ENCODE measurements around the gene SUSD5. TPM values are rescaled to one million over a fixed set of nuclear protein-coding genes. Genes with fewer than 3 reads are reported as not detected.
"Not testable (repeated sequence)": the region's sequence is repeated elsewhere in the genome, so short reads cannot be mapped to it uniquely, and the experiment has no call there.

SUSD5 gene
- total and polyA plus RNA-seq, 2 donors from 2014 or later = 1.2 to 13.8 TPM

DNA sequence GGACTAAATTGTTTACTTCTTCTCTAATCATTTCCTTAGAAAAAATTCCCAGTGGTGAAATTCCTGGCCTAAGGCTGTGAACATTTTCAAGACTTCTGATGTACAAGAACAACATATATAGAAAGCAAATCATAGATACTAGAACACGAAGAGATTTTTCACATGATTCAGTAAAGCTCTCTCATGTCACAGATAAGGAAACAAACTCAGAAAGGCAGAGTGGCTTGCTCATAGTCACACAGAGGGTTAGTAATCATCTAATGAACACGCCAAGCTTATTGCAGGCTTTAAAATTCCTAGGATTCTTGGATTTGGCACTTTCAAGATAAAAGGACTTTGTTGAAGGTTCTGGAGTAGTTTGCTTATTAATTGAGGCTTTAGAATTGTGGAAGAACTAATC, 78.6 kb downstream of the SUSD5 start:
- intact Hi-C loops (cut with DNase I) = no loop called here
- TF ChIP-seq, protein P1, sequence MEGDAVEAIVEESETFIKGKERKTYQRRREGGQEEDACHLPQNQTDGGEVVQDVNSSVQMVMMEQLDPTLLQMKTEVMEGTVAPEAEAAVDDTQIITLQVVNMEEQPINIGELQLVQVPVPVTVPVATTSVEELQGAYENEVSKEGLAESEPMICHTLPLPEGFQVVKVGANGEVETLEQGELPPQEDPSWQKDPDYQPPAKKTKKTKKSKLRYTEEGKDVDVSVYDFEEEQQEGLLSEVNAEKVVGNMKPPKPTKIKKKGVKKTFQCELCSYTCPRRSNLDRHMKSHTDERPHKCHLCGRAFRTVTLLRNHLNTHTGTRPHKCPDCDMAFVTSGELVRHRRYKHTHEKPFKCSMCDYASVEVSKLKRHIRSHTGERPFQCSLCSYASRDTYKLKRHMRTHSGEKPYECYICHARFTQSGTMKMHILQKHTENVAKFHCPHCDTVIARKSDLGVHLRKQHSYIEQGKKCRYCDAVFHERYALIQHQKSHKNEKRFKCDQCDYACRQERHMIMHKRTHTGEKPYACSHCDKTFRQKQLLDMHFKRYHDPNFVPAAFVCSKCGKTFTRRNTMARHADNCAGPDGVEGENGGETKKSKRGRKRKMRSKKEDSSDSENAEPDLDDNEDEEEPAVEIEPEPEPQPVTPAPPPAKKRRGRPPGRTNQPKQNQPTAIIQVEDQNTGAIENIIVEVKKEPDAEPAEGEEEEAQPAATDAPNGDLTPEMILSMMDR (IDR thresholded peaks at IDR 0.05; ENCODE audit: borderline replicate concordance, extremely low read depth, insufficient read depth) = no peak

DNA sequence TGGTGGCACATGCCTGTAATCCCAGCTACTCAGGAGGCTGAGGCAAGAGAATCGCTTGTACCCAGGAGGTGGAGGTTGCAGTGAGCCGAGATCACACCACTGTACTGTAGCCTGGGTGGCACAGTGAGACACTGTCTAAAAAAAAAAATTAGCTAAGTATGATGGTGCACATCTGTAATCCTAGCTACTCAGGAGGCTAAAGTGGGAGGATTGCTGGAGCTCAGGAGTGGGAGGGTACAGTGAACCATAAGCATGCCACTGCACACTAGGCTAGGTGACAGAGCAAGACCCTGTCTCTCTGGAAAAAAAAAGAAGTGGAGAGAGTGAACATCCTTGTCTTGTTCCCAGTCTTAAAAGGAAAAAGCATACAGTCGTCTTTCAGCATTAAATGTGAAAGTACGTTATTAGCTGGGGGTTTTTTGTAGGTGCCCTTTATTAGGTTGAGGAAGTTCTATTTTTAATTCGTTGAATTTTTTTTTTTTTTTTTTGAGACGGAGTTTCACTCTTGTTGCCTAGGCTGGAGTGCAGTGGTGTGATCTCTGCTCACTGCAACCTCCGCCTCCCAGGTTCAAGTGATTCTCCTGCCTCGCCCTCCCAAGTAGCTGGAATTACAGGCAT, 79.5 kb downstream of the SUSD5 start:
- H3K4me3 ChIP-seq (ENCODE audit: low read length in 3 of 3); DNase-seq; intact Hi-C loops (cut with DNase I); H3K27ac ChIP-seq (ENCODE audit: low read depth in 2 of 2, low read length in 2 of 2); H3K27me3 ChIP-seq (ENCODE audit: control insufficient read depth, insufficient read depth, low read length); H3K9ac ChIP-seq (ENCODE audit: low read length in 3 of 3); FAIRE-seq; H3K9me3 ChIP-seq (ENCODE audit: control insufficient read depth in 2 of 3, insufficient read depth in 1 of 3, low read length in 3 of 3); H3K4me1 ChIP-seq (ENCODE audit: control insufficient read depth in 2 of 3, insufficient read depth in 2 of 3, low read depth in 1 of 3, low read length in 3 of 3): not testable (repeated sequence)
- peaks cover 0 to 28% (median 23%) of the 10 kb centered on the region in 3 donors for H3K36me3 ChIP-seq (ENCODE audit: control insufficient read depth in 2 of 3, insufficient read depth in 3 of 3, low read length in 3 of 3)

More for the DNA sequence above, 78.6 kb downstream of the SUSD5 start:
- DNase-seq = no peak
- Histone ChIP-seq H3K9me3 (ENCODE audit: control insufficient read depth in 2 of 3, insufficient read depth in 1 of 3, low read length in 3 of 3) (no peaks in the 10 kb centered on the region), H3K4me1 (ENCODE audit: control insufficient read depth in 2 of 3, insufficient read depth in 2 of 3, low read depth in 1 of 3, low read length in 3 of 3) (no peaks in the 10 kb centered on the region), H3K27ac (ENCODE audit: low read depth in 2 of 2, low read length in 2 of 2) (no peak overlapping the region), H3K4me3 (ENCODE audit: low read length in 3 of 3) (no peak overlapping the region), H3K36me3 (ENCODE audit: control insufficient read depth in 2 of 3, insufficient read depth in 3 of 3, low read length in 3 of 3) (peaks cover 0 to 20% (median 16%) of the 10 kb centered on the region in 3 donors), H3K9ac (ENCODE audit: low read length in 3 of 3) (no peak overlapping the region), H3K27me3 (ENCODE audit: control insufficient read depth, insufficient read depth, low read length) (no peaks in the 10 kb centered on the region)
- FAIRE-seq = no peak

DNA sequence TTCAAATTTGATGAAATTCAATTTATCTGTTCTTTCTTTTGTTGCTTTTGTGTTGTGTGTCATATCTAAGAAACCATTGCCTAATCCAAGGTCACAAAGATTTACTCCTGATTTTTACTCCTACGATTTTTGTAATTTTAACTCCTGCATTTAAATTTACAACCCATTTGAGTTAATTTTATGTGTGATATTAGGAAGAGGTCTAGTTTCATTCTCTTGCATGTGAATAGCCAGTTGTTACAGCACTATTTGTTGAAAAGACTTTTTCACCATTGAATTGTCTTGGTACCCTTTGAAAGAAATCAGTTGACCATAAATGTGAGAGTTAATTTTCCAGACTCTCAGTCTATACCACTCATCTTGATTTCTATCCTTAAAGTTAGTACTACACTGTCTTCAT, 80.9 kb downstream of the SUSD5 start:
- no peaks in the 10 kb centered on the region for H3K9me3 ChIP-seq (ENCODE audit: control insufficient read depth in 2 of 3, insufficient read depth in 1 of 3, low read length in 3 of 3)
- FAIRE-seq = no peak
- no peaks in the 10 kb centered on the region for H3K4me1 ChIP-seq (ENCODE audit: control insufficient read depth in 2 of 3, insufficient read depth in 2 of 3, low read depth in 1 of 3, low read length in 3 of 3)
- DNase-seq = no peak
- no peaks in the 10 kb centered on the region for H3K27me3 ChIP-seq (ENCODE audit: control insufficient read depth, insufficient read depth, low read length)
- TF ChIP-seq, protein P1 (IDR thresholded peaks at IDR 0.05; ENCODE audit: borderline replicate concordance, extremely low read depth, insufficient read depth) = no peak
- intact Hi-C loops (cut with DNase I) = no loop called here
- no peak overlapping the region for H3K27ac ChIP-seq (ENCODE audit: low read depth in 2 of 2, low read length in 2 of 2)
- H3K9ac ChIP-seq (ENCODE audit: low read length in 3 of 3) = no peak overlapping the region
- H3K36me3 ChIP-seq (ENCODE audit: control insufficient read depth in 2 of 3, insufficient read depth in 3 of 3, low read length in 3 of 3) = peaks cover 0 to 37% (median 25%) of the 10 kb centered on the region in 3 donors
- H3K4me3 ChIP-seq (ENCODE audit: low read length in 3 of 3) = no peak overlapping the region

DNA sequence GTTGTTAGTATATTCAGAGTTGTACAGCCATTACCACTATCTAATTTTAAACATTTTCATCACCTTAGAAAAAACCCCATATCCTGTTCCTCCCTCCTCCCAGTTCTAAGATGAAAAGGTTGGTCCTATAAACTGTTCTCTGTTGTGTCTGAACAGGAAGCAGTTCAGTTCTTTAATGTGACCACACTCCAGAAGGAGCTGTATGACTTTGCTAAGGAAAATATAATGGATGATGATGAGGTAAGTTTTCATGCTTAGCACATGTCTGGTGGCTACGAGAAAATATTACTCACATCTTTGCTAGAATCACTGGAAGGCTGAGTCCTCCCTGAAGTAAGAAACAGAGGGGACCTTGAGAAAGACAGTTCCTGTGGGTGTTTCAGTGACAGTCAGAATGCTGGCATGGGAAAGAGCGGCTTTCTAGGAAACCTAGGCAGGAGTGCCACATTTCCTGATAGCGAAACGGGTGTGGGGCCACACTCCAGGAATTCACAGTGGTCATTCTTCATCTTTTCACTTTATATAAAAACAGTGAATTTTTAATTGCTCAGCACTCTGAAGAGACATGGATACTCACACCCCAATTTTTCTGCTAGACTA, 84.5 kb downstream of the SUSD5 start:
- Histone ChIP-seq H3K9ac (ENCODE audit: low read length in 3 of 3) (no peak overlapping the region), H3K27me3 (ENCODE audit: control insufficient read depth, insufficient read depth, low read length) (no peaks in the 10 kb centered on the region), H3K27ac (ENCODE audit: low read depth in 2 of 2, low read length in 2 of 2) (no peak overlapping the region), H3K36me3 (ENCODE audit: control insufficient read depth in 2 of 3, insufficient read depth in 3 of 3, low read length in 3 of 3) (peaks cover 6 to 42% (median 23%) of the 10 kb centered on the region in 3 donors), H3K9me3 (ENCODE audit: control insufficient read depth in 2 of 3, insufficient read depth in 1 of 3, low read length in 3 of 3) (no peaks in the 10 kb centered on the region), H3K4me3 (ENCODE audit: low read length in 3 of 3) (no peak overlapping the region), H3K4me1 (ENCODE audit: control insufficient read depth in 2 of 3, insufficient read depth in 2 of 3, low read depth in 1 of 3, low read length in 3 of 3) (no peaks in the 10 kb centered on the region)
- intact Hi-C loops (cut with DNase I) = loop anchor here (5.0 kb wide), 1 partner anchor 238 kb away; no protein-coding TSS in a partner anchor
- DNase-seq (no peak), FAIRE-seq (no peak)
- TF ChIP-seq, protein P1 (IDR thresholded peaks at IDR 0.05; ENCODE audit: borderline replicate concordance, extremely low read depth, insufficient read depth) = no peak
